WTC11 (cell line): ENCODE measurements around the gene STRADB. TPM values are rescaled to one million over a fixed set of nuclear protein-coding genes. Genes with fewer than 3 reads are reported as not detected.

Source experiments
- ATAC-seq: fragments of 200-7000 bp; cut with Tn5 transposase; 2 replicates; pipeline ENCODE4 v1.10.0; 2021; ENCODE audit warnings: mild to moderate bottlenecking, moderate library complexity
- CTCF ChIA-PET: fragments of 300-600 bp; sonication (Branson Sonifier 250); formaldehyde crosslinking; loops from one replicate; lab custom pipeline; 2021; ENCODE audit warnings: antibody characterized with exemption; lab: Charles Lee
- POLR2A ChIA-PET: fragments of 350-600 bp; sonication (Branson Sonifier 250); formaldehyde crosslinking; loops from one replicate; lab custom pipeline; 2021; ENCODE audit warnings: antibody characterized with exemption; lab: Charles Lee
- DNase-seq: peaks from one replicate; pipeline ENCODE4 v3.0.0; 2021; ENCODE audit warnings: low spot score
- H3K27ac Mint-ChIP-seq: 2 replicates; pipeline ENCODE4 v1.8.0; 2021; ENCODE audit warnings: mixed read lengths
- H3K27me3 Mint-ChIP-seq: 2 replicates; pipeline ENCODE4 v1.8.0; 2021; ENCODE audit warnings: low read depth, mild to moderate bottlenecking, moderate library complexity, mixed read lengths
- H3K36me3 Mint-ChIP-seq: 2 replicates; pipeline ENCODE4 v1.8.0; 2021; ENCODE audit warnings: mixed read lengths
- H3K4me1 Mint-ChIP-seq: 2 replicates; pipeline ENCODE4 v1.8.0; 2022; ENCODE audit warnings: mixed read lengths
- H3K4me3 Mint-ChIP-seq: 2 replicates; pipeline ENCODE4 v1.8.0; 2021; ENCODE audit warnings: mild to moderate bottlenecking, moderate library complexity, mixed read lengths
- H3K9me3 Mint-ChIP-seq: 2 replicates; pipeline ENCODE4 v1.8.0; 2021; ENCODE audit warnings: mixed read lengths
- ATF1 ChIP-seq: sonication (generic); formaldehyde crosslinking; IDR thresholded peaks from 2 replicates; pipeline ENCODE4 v1.8.1; 2023; ENCODE audit warnings: mild to moderate bottlenecking, moderate library complexity, missing genetic modification reagents
- CBFB ChIP-seq: sonication (generic); formaldehyde crosslinking; IDR thresholded peaks from 2 replicates; pipeline ENCODE4 v1.8.1; 2022; ENCODE audit warnings: mild to moderate bottlenecking, low read depth, missing genetic modification reagents
- ELF4 ChIP-seq: sonication (generic); formaldehyde crosslinking; IDR thresholded peaks from 2 replicates; pipeline ENCODE4 v1.8.1; 2022; ENCODE audit warnings: low read depth, mild to moderate bottlenecking, moderate library complexity, missing genetic modification reagents
- ESRRA ChIP-seq: sonication (generic); formaldehyde crosslinking; IDR thresholded peaks from 2 replicates; pipeline ENCODE4 v1.8.1; 2022; ENCODE audit warnings: mild to moderate bottlenecking, missing genetic modification reagents, borderline replicate concordance
- ETV6 ChIP-seq: sonication (generic); formaldehyde crosslinking; IDR thresholded peaks from 2 replicates; pipeline ENCODE4 v1.8.1; 2022; ENCODE audit warnings: mild to moderate bottlenecking, missing genetic modification reagents
- FOXP1 ChIP-seq: sonication (generic); formaldehyde crosslinking; IDR thresholded peaks from 2 replicates; pipeline ENCODE4 v1.8.0; 2022; ENCODE audit warnings: missing genetic modification reagents, mild to moderate bottlenecking, moderate library complexity, borderline replicate concordance
- KAT7 ChIP-seq: sonication (generic); formaldehyde crosslinking; IDR thresholded peaks from 2 replicates; pipeline ENCODE4 v1.8.1; 2023; ENCODE audit warnings: missing genetic modification reagents, mild to moderate bottlenecking, borderline replicate concordance
- MXD4 ChIP-seq: fragments of 250-450 bp; sonication (Bioruptor Pico); IDR thresholded peaks from 2 replicates; pipeline ENCODE4 v1.8.0; 2021; ENCODE audit warnings: mild to moderate bottlenecking, moderate library complexity, borderline replicate concordance
- MYBL2 ChIP-seq: sonication (generic); formaldehyde crosslinking; IDR thresholded peaks from 2 replicates; pipeline ENCODE4 v1.8.1; 2023; ENCODE audit warnings: mild to moderate bottlenecking, moderate library complexity, missing genetic modification reagents
- RELA ChIP-seq: sonication (generic); formaldehyde crosslinking; IDR thresholded peaks from 2 replicates; pipeline ENCODE4 v1.8.1; 2022; ENCODE audit warnings: missing genetic modification reagents, mild to moderate bottlenecking, borderline replicate concordance
- RORB ChIP-seq: fragments of 250-450 bp; sonication (Bioruptor Pico); IDR thresholded peaks from 2 replicates; pipeline ENCODE4 v1.9.0; 2021; ENCODE audit warnings: mild to moderate bottlenecking
- SMAD3 ChIP-seq: sonication (generic); formaldehyde crosslinking; IDR thresholded peaks from 2 replicates; pipeline ENCODE4 v1.8.0; 2022; ENCODE audit warnings: missing genetic modification reagents, mild to moderate bottlenecking, borderline replicate concordance
- TEAD4 ChIP-seq: sonication (generic); formaldehyde crosslinking; IDR thresholded peaks from 2 replicates; pipeline ENCODE4 v1.8.0; 2022; ENCODE audit warnings: mild to moderate bottlenecking, missing genetic modification reagents
- ZBTB21 ChIP-seq: sonication (generic); formaldehyde crosslinking; IDR thresholded peaks from 2 replicates; pipeline ENCODE4 v1.8.1; 2023; ENCODE audit warnings: mild to moderate bottlenecking, missing genetic modification reagents, borderline replicate concordance
- ZNF121 ChIP-seq: sonication (generic); formaldehyde crosslinking; IDR thresholded peaks from 2 replicates; pipeline ENCODE4 v1.8.0; 2023; ENCODE audit warnings: missing genetic modification reagents
- ZNF138 ChIP-seq: sonication (generic); formaldehyde crosslinking; conservative IDR thresholded peaks from 2 replicates; pipeline ENCODE4 v1.8.1; 2022; ENCODE audit warnings: mild to moderate bottlenecking, moderate library complexity, missing genetic modification reagents
- ZNF317 ChIP-seq: sonication (generic); formaldehyde crosslinking; IDR thresholded peaks from 2 replicates; pipeline ENCODE4 v1.8.1; 2023; ENCODE audit warnings: low read depth, mild to moderate bottlenecking, moderate library complexity, missing genetic modification reagents, borderline replicate concordance
- ZNF396 ChIP-seq: fragments of 250-450 bp; sonication (Bioruptor Pico); IDR thresholded peaks from 2 replicates; pipeline ENCODE4 v1.8.0; 2021; ENCODE audit warnings: mild to moderate bottlenecking, moderate library complexity, borderline replicate concordance
- total RNA-seq: library from RNA; stranded (reverse); gene quantifications from 3 replicates; pipeline ENCODE4 v1.2.3, GENCODE V29; 2021
- TF ChIP-seq, protein P1 (sequence below): sonication (generic); formaldehyde crosslinking; conservative IDR thresholded peaks from 2 replicates; pipeline ENCODE4 v1.8.1; 2023; ENCODE audit warnings: mild to moderate bottlenecking, low read depth, missing genetic modification reagents, moderate library complexity
- TF ChIP-seq, protein P2 (sequence below): sonication (generic); formaldehyde crosslinking; IDR thresholded peaks from 2 replicates; pipeline ENCODE4 v1.8.1; 2023; ENCODE audit warnings: mild to moderate bottlenecking, missing genetic modification reagents, moderate library complexity
- TF ChIP-seq, protein P3 (sequence below): sonication (generic); formaldehyde crosslinking; IDR thresholded peaks from 2 replicates; pipeline ENCODE4 v1.8.1; 2022; ENCODE audit warnings: low read depth, missing genetic modification reagents, borderline replicate concordance
- TF ChIP-seq, protein P4 (sequence below): fragments of 250-450 bp; sonication (Bioruptor Pico); conservative IDR thresholded peaks from 2 replicates; pipeline ENCODE4 v1.9.0; 2021; ENCODE audit warnings: mild to moderate bottlenecking
- TF ChIP-seq, protein P5 (sequence below): sonication (generic); formaldehyde crosslinking; IDR thresholded peaks from 2 replicates; pipeline ENCODE4 v1.8.0; 2023; ENCODE audit warnings: missing genetic modification reagents, mild to moderate bottlenecking, borderline replicate concordance

Gene STRADB
- total RNA-seq, 1 experiment from 2014 or later = 36.7 TPM

DNA sequence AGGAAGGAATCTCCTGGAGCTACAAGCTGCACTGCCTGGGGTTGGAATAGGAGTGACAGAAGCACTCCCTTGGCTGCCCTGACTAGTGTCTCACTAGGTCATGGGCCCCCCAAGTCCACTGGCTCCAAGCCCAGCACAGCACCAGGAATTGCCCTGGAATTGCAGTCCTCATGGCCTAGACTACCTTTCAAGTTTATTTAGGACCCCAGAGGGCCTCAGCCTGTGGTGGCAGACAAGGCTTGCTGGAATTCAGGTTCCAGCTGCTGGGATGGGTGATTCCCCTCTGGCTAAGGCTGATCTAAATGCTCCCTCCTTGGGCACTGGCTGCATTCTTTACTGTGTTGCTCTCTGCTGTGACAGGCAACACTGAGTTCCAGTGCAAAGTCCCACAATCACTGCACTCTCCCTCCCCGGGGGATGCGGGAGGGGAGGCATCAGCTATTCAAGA is 14.0 kb downstream of the STRADB start:
- POLR2A ChIA-PET = no interaction called here
- DNase-seq (no peak), ATAC-seq (no peak)
- H3K27ac Mint-ChIP-seq = no peak overlapping the region
- H3K9me3 Mint-ChIP-seq = peaks cover 10% of the 10 kb centered on the region
- H3K36me3 Mint-ChIP-seq = peaks cover 16% of the 10 kb centered on the region
- peaks cover 2% of the 10 kb centered on the region for H3K4me1 Mint-ChIP-seq
- TF ChIP-seq SMAD3 (CRISPR knock-in tag) (no peak), ESRRA (no peak), ZNF317 (CRISPR knock-in tag) (no peak), ZBTB21 (CRISPR knock-in tag) (no peak), KAT7 (CRISPR knock-in tag) (no peak), FOXP1 (CRISPR knock-in tag) (no peak), ATF1 (no peak), ETV6 (no peak)
- TF ChIP-seq, protein P1, sequence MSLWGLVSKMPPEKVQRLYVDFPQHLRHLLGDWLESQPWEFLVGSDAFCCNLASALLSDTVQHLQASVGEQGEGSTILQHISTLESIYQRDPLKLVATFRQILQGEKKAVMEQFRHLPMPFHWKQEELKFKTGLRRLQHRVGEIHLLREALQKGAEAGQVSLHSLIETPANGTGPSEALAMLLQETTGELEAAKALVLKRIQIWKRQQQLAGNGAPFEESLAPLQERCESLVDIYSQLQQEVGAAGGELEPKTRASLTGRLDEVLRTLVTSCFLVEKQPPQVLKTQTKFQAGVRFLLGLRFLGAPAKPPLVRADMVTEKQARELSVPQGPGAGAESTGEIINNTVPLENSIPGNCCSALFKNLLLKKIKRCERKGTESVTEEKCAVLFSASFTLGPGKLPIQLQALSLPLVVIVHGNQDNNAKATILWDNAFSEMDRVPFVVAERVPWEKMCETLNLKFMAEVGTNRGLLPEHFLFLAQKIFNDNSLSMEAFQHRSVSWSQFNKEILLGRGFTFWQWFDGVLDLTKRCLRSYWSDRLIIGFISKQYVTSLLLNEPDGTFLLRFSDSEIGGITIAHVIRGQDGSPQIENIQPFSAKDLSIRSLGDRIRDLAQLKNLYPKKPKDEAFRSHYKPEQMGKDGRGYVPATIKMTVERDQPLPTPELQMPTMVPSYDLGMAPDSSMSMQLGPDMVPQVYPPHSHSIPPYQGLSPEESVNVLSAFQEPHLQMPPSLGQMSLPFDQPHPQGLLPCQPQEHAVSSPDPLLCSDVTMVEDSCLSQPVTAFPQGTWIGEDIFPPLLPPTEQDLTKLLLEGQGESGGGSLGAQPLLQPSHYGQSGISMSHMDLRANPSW (CRISPR knock-in tag) = no peak
- TF ChIP-seq, protein P2, sequence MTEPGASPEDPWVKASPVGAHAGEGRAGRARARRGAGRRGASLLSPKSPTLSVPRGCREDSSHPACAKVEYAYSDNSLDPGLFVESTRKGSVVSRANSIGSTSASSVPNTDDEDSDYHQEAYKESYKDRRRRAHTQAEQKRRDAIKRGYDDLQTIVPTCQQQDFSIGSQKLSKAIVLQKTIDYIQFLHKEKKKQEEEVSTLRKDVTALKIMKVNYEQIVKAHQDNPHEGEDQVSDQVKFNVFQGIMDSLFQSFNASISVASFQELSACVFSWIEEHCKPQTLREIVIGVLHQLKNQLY (CRISPR knock-in tag) = no peak
- TF ChIP-seq, protein P3, sequence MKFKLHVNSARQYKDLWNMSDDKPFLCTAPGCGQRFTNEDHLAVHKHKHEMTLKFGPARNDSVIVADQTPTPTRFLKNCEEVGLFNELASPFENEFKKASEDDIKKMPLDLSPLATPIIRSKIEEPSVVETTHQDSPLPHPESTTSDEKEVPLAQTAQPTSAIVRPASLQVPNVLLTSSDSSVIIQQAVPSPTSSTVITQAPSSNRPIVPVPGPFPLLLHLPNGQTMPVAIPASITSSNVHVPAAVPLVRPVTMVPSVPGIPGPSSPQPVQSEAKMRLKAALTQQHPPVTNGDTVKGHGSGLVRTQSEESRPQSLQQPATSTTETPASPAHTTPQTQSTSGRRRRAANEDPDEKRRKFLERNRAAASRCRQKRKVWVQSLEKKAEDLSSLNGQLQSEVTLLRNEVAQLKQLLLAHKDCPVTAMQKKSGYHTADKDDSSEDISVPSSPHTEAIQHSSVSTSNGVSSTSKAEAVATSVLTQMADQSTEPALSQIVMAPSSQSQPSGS (CRISPR knock-in tag) = no peak
- no peaks in the 10 kb centered on the region for H3K27me3 Mint-ChIP-seq
- CTCF ChIA-PET = no interaction called here
- no peak overlapping the region for H3K4me3 Mint-ChIP-seq

DNA sequence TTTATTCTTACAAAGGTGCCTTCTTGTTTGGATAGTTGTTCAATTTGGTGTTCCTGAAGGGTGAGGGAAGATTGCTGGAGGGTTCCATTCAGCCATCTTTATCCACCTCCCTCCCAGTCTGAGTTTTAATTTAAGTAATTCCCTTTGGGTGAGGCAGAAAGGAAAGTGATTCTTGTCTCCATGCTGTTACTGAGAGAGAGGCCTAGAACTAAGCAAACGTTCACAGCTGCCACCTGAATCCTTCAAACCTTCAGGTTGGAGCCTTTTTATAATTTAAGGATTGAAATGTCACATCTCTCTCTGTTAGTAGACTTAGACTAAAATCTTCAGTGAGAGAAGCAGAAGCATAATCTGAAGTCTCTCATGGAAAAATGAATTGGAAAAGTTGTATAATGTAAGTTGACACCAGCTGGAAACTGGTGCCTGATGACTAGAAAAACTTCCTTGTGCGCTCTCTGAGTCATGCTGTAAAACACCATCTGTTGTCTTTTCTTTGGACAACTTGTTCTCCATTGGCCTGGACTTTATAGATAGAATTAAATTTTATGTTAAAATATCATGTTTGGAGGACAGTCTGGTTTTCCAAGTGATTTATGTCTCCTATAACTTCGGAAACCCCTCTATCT is 14.6 kb downstream of the STRADB start:
- no peaks in the 10 kb centered on the region for H3K27me3 Mint-ChIP-seq
- H3K27ac Mint-ChIP-seq = no peak overlapping the region
- POLR2A ChIA-PET = no interaction called here
- peaks cover 13% of the 10 kb centered on the region for H3K36me3 Mint-ChIP-seq
- H3K4me3 Mint-ChIP-seq = no peak overlapping the region
- peaks cover 8% of the 10 kb centered on the region for H3K9me3 Mint-ChIP-seq
- H3K4me1 Mint-ChIP-seq = peaks cover 8% of the 10 kb centered on the region
- DNase-seq (no peak), ATAC-seq (no peak)
- CTCF ChIA-PET = no interaction called here
- TF ChIP-seq RELA = no peak
- TF ChIP-seq ZNF396 (CRISPR knock-in tag) = no peak
- TF ChIP-seq, protein P4, sequence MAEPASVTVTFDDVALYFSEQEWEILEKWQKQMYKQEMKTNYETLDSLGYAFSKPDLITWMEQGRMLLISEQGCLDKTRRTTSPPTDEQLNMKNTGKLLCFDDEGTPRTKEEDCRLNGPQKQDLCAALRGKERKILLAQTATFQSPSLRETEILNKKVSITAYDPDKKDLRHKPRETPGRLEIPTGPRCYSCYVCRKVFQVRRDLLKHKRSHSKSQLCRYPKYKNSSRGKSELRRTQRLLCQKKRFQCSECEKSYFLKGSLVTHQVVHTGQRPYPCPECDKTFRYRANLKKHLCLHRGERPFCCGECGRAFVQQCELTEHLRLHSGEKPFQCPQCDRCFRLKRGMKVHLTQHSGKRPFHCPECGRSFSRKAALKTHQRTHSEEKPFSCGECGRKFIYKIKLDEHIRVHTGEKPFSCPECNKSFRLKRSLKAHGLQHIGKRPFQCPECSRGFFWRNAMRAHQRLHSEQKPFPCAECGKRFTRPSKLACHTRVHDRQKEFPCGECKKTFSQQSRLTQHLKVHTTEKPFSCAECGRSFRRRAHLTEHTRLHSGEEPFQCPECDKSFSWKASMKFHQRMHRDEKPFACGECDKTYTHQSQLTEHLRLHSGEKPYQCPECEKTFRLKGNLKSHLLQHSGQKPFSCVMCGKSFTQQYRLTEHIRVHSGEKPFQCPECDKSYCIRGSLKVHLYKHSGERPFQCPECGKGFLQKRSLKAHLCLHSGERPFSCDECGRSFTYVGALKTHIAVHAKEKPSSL = no peak
- TF ChIP-seq CBFB = no peak
- TF ChIP-seq MYBL2 (CRISPR knock-in tag) = no peak
- TF ChIP-seq, protein P2 (CRISPR knock-in tag) = no peak
- TF ChIP-seq TEAD4 (CRISPR knock-in tag) = no peak
- TF ChIP-seq RORB (CRISPR knock-in tag) = no peak
- no peak for TF ChIP-seq MXD4
- TF ChIP-seq, protein P5, sequence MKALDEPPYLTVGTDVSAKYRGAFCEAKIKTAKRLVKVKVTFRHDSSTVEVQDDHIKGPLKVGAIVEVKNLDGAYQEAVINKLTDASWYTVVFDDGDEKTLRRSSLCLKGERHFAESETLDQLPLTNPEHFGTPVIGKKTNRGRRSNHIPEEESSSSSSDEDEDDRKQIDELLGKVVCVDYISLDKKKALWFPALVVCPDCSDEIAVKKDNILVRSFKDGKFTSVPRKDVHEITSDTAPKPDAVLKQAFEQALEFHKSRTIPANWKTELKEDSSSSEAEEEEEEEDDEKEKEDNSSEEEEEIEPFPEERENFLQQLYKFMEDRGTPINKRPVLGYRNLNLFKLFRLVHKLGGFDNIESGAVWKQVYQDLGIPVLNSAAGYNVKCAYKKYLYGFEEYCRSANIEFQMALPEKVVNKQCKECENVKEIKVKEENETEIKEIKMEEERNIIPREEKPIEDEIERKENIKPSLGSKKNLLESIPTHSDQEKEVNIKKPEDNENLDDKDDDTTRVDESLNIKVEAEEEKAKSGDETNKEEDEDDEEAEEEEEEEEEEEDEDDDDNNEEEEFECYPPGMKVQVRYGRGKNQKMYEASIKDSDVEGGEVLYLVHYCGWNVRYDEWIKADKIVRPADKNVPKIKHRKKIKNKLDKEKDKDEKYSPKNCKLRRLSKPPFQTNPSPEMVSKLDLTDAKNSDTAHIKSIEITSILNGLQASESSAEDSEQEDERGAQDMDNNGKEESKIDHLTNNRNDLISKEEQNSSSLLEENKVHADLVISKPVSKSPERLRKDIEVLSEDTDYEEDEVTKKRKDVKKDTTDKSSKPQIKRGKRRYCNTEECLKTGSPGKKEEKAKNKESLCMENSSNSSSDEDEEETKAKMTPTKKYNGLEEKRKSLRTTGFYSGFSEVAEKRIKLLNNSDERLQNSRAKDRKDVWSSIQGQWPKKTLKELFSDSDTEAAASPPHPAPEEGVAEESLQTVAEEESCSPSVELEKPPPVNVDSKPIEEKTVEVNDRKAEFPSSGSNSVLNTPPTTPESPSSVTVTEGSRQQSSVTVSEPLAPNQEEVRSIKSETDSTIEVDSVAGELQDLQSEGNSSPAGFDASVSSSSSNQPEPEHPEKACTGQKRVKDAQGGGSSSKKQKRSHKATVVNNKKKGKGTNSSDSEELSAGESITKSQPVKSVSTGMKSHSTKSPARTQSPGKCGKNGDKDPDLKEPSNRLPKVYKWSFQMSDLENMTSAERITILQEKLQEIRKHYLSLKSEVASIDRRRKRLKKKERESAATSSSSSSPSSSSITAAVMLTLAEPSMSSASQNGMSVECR (CRISPR knock-in tag) = no peak
- no peak for TF ChIP-seq ZNF121 (CRISPR knock-in tag)
- TF ChIP-seq ATF1 = no peak
- no peak for TF ChIP-seq ELF4 (CRISPR knock-in tag)
- no peak for TF ChIP-seq ZNF138 (CRISPR knock-in tag)
